Astrocyte of the hippocampus (primary cell): ENCODE results near the gene GARIN3.
"Not testable (repeated sequence)": the region's sequence is repeated elsewhere in the genome, so short reads cannot be mapped to it uniquely, and the experiment has no call there.

Experiments
- DNase-seq: peaks from one replicate; pipeline ENCODE4 v3.0.0; 2011; ENCODE audit warnings: low read depth, low spot score

Gene GARIN3

GRCh38 chr5:157185122-157185521, 19.1 kb upstream of the GARIN3 start:
- not testable (repeated sequence) for DNase-seq

DNA sequence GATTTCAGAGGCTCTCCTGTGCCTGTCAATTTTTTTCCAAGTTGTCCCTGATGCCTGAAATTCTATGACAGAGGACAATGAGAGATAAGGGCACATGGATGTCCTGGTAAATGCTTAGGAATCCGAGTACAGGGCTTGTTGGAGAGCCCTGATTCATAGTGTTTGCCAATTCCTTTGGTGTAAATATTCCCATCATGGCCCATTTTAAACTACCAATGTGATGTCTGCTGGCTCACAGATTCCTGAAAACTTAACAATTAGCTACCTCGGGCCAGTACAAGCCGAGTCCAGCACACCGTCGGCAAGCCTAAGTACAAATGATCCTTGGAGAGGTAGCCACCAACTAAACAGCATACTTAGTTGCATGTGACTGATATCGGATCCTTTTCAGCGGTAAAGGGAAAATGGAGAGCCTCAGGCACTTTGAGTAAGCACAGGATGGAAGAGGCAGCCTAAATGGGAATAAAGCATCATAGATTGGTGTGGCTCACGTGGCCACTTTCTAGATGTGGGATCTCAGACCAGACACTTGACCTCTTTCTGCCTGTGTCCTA, 18.1 kb upstream of the GARIN3 start:
- no peak for DNase-seq

GRCh38 chr5:157182143-157182757, 16.2 kb upstream of the GARIN3 start:
- no peak for DNase-seq

GRCh38 chr5:157180374-157181264, 14.6 kb upstream of the GARIN3 start, which contains the start of gene ITK:
TSS of gene ITK (plus strand) at chr5:157180840. CDS start at chr5:157180978, 138 bp downstream.
- DNase-seq: no peak

DNA sequence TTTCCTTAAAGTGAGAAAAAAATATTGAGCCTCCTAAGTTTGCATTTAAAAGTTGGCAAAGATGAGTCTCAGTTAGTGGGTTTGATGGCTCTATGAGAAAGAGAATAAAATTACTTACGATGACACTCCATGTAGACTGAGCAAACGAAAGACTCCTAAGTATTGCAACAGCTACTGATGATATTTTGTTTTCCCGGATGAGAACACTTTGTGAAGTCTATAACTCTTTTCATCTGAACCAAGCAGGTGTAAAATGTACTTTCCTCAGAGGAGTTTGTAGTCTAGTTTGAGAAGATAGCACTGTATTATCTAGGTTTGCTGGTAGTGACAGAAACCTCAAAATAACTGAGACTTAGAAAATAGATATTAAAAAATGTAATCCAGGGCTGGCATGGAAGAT, 12.9 kb upstream of the GARIN3 start:
- DNase-seq: no peak

DNA sequence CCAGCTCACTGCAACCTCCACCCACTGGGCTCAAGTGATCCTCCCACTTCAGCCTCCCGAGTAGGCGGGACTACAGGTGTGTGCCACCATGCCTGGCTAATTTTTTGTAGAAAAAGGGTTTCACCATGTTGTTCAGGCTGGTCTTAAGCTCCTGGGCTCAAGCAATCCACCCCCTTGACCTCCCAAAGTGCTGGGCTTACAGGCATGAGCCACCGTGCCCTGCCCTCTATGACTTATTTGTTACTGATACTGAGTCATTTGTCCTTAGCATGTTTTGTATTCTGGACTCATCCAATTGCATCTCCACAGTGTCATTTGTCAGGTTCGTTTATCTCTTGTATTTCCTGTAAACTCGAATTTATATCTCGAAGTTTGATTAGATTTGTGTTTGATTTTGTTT, 11.9 kb upstream of the GARIN3 start:
- DNase-seq: no peak

DNA sequence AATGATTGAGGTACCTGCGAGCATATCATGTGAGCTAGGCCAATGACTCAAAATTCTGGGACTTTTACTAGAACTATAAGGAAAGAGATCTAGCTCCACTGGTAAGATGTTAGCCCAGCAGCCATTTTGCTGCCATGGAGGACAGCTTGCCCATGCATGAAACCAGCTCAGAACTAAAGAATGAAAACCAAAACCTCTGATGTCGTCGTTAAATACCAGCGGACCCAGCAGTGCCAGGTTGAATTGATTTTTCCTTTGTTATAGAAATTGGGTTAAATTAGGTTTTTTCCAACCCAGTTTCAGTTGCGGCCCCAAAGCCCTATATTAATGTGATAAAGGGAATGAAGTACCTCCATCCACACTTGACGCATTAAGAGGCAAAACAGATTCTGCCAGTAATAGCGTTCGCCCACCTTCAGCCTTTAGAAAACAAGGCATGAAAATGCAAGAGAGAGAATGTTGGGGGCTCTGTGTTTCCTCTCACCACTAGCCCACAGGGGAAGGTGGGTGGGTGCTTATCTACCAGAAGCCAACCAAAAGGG, 9.1 kb upstream of the GARIN3 start:
- DNase-seq: no peak

GRCh38 chr5:157172403-157172802, 6.3 kb upstream of the GARIN3 start:
- no peak for DNase-seq

- DNase-seq: no peak
Measured at GRCh38 chr5:157168286-157168685, 2.2 kb upstream of the GARIN3 start.

DNA sequence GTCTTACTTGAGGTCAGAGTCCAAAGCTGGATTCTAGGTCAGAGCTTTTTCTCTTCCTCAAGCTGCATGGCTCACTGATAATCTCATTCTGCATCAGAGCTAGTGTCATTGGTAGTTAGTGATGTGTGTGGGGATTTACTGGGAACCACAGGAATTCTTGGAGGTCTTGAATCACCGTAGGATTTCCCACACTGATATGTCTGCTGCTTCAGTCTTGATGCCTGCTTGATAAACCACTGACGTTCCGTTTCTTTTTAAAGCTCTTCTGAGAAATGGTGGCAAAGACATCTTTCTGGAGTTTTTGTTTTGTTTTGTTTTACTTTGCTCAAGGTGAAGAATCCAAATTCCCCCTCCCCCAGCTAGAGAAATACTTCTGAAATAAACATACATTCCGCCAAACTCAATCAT, 1.2 kb upstream of the GARIN3 start:
- peak; percentile 74 for DNase-seq

DNA sequence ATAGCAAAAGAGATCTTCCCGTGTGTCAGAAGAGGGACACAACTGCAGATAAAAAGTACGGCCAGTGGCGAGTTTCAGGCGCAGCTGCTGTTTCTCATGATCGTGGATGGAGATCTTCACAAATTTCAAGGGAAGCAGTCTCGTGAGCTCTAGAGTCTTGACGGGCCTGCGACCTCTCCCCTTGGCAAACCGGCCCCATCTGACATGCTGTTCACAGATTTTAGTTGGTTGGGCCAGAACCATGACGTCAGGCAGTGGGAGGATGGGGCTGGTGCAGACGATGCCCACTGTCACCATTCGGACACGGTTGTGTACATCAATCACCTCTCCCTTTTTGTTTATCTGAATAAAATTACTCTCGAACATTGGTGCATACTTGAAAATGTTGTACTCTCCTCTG, 396 bp downstream of the GARIN3 start:
- no peak for DNase-seq

DNA sequence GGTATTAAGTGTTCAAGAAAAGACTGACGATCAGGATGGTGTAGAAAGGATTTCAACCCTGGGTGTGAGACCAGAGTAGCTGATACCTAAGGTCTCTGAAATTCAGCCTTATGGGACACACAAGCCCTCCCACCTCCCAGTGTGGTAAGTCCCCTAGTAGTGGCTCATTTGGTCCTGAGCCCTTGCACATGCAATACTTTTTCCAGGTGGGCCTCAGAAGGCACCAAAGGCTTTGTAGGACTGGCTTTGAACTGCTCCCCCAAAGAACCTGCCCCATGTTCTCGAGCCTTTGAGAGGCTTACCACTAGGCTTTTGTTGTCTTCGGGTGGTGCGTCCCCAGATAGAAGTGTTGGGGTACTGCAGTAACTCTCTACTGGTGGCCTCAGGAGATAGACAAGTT, 803 bp downstream of the GARIN3 start:
- DNase-seq: no peak

- no peak for DNase-seq
Measured at GRCh38 chr5:157164521-157164920, 1.5 kb downstream of the GARIN3 start.

DNA sequence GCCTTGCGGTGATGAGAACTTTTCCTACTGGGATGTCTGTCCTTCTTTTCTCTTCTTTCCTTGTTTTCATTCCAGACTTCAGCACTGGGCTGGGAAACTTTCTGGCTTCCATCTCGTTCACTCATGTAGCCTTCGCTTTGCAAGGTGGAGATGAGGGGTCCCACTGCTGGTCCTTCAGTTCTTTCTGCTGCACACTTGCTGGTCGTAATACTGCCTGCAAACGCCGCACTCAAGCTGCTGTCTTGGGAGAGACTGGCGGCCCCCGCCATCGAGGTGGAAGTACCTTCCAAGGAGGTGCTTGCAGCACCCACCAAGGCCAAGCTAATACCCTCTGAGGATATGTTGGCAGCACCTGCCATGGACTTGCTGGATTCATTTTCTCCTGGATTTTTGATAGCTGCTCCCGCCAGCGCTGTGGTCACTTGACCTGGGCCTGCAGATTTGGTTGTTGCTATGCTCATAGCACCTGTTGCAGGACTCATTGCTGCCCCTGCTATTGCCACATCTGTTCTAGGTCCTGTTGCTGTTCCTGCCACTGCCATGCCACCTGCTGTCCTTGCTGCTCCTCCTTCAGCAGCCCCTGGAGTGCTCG, 3.0 kb downstream of the GARIN3 start:
- no peak for DNase-seq

GRCh38 chr5:157161996-157162395, 4.1 kb downstream of the GARIN3 start:
- no peak for DNase-seq

DNA sequence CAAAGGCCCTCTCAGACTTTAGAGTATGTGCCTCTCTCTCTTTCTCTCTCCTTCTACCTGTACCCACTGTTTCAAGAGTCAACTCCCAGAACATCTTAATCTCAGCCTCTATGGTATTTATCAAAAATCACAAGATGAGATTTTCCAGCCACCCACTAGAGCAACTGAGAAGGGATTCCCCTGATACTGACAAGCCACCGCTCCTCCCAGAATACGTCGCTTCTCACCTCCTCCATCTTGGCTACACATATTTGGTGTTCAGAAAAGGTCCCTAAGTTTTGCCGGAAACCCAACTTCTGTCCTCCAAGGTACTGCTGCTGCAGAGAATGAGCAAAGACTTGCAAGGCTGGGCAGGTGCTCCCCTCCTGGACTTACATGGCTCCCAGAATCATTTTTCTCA, 6.1 kb downstream of the GARIN3 start:
- DNase-seq: no peak

- DNase-seq: no peak
Measured at GRCh38 chr5:157159209-157159751, 6.8 kb downstream of the GARIN3 start.

DNA sequence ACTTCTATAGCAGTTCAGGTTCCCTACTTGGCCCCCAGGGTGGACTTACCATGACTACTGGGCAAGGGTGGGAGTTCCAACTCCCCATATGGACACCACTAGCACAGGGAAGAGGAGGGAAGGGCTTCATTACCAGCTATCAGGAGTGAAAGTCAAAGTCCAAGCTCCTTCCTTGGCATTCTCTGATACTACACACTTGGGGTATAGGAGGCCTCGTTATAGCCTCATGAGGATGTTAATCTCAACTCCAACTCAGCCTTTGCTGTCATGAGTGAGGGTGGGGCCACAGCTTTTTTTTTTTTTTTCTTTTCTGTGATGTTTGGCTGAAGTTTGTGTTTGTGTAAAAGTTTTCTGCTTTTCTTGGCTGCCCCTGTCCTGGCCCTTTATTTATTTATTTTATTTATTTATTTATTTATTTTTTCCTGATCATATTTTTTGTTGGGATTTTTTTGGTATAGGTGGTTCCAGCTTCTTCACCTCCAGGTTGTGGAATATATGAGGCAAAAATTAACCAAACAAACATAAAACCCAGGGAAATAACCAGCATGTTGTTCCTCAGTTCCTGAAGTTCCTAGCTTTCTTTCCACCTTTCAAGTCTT, 8.7 kb downstream of the GARIN3 start:
- no peak for DNase-seq

GRCh38 chr5:157155297-157155696, 10.8 kb downstream of the GARIN3 start:
- no peak for DNase-seq

DNA sequence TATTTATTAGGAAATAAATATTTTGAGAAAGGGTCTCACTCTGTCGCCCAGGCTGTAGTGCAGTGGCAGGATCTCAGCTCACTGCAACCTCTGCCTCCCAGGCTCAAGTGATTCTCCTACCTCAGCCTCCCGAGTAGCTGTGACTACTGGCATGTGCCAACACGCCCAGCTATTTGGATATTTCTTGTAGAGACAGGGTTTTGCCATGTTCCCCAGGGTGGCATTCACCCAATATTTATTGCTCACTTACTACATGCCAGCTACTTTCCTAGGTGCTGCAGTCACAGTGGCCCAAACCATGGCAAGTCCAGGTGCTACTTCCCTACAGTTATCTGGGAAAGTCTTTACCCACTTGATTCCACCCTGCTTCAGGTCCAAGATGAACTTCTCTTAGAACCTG, 15.1 kb downstream of the GARIN3 start:
- no peak for DNase-seq
